Kidney (tissue), 14 donors: ENCODE measurements around the gene MPL. TPM values are rescaled to one million over a fixed set of nuclear protein-coding genes. Genes with fewer than 3 reads are reported as not detected.

Experiments used
- DNase-seq, 5 donors: peaks; one replicate each; pipeline ENCODE4 v3.0.0-alpha.2; 2013 to 2020
- FAIRE-seq: peaks from 2 replicates; lab custom pipeline; 2012; peaks lifted over from hg19 to GRCh38; lab: Jason Lieb, UNC
- H3K27ac ChIP-seq, 2 donors: one replicate each; pipeline ENCODE4 v1.7.0; 2013; ENCODE audit warnings: low read depth in 2 of 2, low read length in 2 of 2, inconsistent platforms in 1 of 2
- H3K27me3 ChIP-seq: one replicate; pipeline ENCODE4 v1.7.1; 2013; ENCODE audit warnings: low read length, inconsistent platforms; ENCODE audit not compliant: control insufficient read depth, insufficient read depth
- H3K36me3 ChIP-seq, 3 donors: one replicate each; pipeline versions ENCODE4 v1.7.0 to v1.7.1; 2013; ENCODE audit warnings: low read length in 3 of 3, control low read depth in 1 of 3, inconsistent platforms in 1 of 3; ENCODE audit not compliant: insufficient read depth in 3 of 3, control insufficient read depth in 2 of 3
- H3K4me1 ChIP-seq, 3 donors: one replicate each; pipeline versions ENCODE4 v1.7.0 to v1.7.1; 2013; ENCODE audit warnings: low read length in 3 of 3, inconsistent platforms in 1 of 3, low read depth in 1 of 3; ENCODE audit not compliant: control insufficient read depth in 2 of 3, insufficient read depth in 2 of 3
- H3K4me3 ChIP-seq, 3 donors: one replicate each; pipeline versions ENCODE4 v1.7.0 to v1.8.1; 2013; ENCODE audit warnings: low read length in 3 of 3, control low read depth in 1 of 3, inconsistent platforms in 1 of 3
- H3K9ac ChIP-seq, 3 donors: one replicate each; pipeline versions ENCODE4 v1.7.0 to v1.7.1; 2013; ENCODE audit warnings: low read length in 3 of 3, control low read depth in 1 of 3, inconsistent platforms in 1 of 3
- H3K9me3 ChIP-seq, 3 donors: one replicate each; pipeline versions ENCODE4 v1.7.0 to v1.7.1; 2013; ENCODE audit warnings: low read length in 3 of 3, control low read depth in 1 of 3, inconsistent platforms in 1 of 3; ENCODE audit not compliant: control insufficient read depth in 2 of 3, insufficient read depth in 1 of 3
- intact Hi-C: fragments of 100-400 bp; cut with DNase I; formaldehyde crosslinking; loops from one replicate; pipeline ENCODE4 v1.11.1; 2022
- polyA plus RNA-seq: library from polyadenylated mRNA; stranded (reverse); fragments of 350-450 nt; fragmentation: Illumina TruSeq; extraction: RNeasy Lipid Tissue Mini Kit (QIAGEN cat#74804); gene quantifications from one replicate; pipeline ENCODE4 v1.2.3, GENCODE V29; 2014; ENCODE audit warnings: low read depth, low replicate concordance; ENCODE audit not compliant: insufficient read depth
- total RNA-seq: library from RNA; stranded (reverse); fragmentation: NEBNext Ultra II Directional; extraction: Animal tissue kit (Norgen Biotek cat#: 25700); gene quantifications from one replicate; pipeline ENCODE4 v1.2.1, GENCODE V29; 2021
- TF ChIP-seq, protein P1 (sequence below): IDR thresholded peaks from 3 replicates; pipeline ENCODE4 v1.5.1; 2012; ENCODE audit warnings: mild to moderate bottlenecking, moderate library complexity, borderline replicate concordance; ENCODE audit not compliant: insufficient read depth; ENCODE audit errors: extremely low read depth
- donor health status: control.
- donor health status: control.
- donor health status: control.
- donor health status: control.
- donor health status: control.
- donor health status: DM: yes; HTN: yes; CAD: no.
- donor health status: Normal renal cell carcinoma (clear cell type).

The MPL gene
- total and polyA plus RNA-seq, 2 donors from 2014 or later, result 0.25 TPM; not detected in 1

DNA sequence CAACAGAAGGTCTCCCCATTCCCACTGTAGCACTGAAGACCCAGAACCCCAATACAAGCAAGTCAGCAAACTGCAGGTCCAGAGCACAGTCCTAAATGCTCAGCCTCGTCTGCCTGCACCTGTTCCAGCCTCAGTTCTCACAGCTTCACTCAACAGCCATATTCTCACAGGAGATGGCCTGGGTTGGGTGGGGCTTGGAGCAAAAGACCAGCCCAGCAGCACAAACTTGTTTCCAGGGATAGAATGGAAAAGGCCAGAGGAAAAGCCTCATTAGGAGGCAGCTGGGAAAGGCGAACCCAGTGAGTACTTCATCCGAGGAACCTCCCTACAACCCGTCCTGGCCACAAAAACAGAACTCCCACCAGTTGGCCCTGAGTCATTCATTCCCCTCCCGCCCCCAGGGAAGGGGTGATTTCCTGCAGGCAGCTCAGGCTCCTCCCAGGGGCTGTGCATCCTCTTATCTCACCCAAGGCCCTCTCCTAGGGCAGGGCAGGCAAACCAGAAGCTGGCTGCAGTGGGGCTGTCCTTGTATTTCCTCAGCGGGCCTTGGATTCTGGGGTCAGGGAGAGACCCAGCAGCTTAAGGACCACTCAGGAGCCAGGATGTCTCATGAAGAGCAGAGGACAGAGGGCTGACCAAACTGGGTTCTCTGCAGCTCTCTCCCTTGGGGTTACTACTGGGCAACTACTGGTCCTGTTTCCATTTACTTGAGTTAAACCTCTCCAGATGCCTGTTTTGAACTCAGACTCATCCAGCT lies 7.4 kb upstream of the MPL start:
- no peaks in the 10 kb centered on the region for H3K27me3 ChIP-seq
- no peaks in the 10 kb centered on the region for H3K4me1 ChIP-seq
- no peak overlapping the region for H3K27ac ChIP-seq
- no peak for FAIRE-seq
- TF ChIP-seq, protein P1, sequence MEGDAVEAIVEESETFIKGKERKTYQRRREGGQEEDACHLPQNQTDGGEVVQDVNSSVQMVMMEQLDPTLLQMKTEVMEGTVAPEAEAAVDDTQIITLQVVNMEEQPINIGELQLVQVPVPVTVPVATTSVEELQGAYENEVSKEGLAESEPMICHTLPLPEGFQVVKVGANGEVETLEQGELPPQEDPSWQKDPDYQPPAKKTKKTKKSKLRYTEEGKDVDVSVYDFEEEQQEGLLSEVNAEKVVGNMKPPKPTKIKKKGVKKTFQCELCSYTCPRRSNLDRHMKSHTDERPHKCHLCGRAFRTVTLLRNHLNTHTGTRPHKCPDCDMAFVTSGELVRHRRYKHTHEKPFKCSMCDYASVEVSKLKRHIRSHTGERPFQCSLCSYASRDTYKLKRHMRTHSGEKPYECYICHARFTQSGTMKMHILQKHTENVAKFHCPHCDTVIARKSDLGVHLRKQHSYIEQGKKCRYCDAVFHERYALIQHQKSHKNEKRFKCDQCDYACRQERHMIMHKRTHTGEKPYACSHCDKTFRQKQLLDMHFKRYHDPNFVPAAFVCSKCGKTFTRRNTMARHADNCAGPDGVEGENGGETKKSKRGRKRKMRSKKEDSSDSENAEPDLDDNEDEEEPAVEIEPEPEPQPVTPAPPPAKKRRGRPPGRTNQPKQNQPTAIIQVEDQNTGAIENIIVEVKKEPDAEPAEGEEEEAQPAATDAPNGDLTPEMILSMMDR, result no peak
- H3K4me3 ChIP-seq, result no peak overlapping the region
- intact Hi-C loops, result no loop called here
- no peak overlapping the region for H3K9ac ChIP-seq
- H3K9me3 ChIP-seq, result peaks cover 0 to 5% (median 0%) of the 10 kb centered on the region in 3 donors
- no peaks in the 10 kb centered on the region for H3K36me3 ChIP-seq
- DNase-seq, result peak in 2 of 5 donors; percentile 51 to 82

DNA sequence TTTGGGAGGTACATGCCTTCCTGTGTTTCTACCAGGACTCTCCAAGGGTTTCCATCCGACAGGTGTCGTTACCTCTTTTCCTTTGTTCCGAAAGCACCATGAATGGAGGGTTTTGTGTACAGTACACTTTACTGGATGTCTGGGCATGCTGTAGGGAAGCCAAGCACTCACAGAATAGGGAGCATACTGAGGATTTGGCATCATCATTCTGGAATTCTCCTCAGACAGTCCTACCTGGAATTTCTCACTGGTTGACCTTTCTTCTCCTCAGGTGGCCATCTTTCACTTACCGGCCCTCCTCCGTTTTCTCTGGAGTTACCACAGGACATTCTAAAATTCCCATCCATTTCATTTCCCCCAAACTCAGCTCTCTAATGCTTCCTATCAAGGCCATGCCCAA lies 5.9 kb upstream of the MPL start:
- intact Hi-C loops, result no loop called here
- Histone ChIP-seq H3K27me3 (no peaks in the 10 kb centered on the region), H3K9me3 (no peaks in the 10 kb centered on the region), H3K36me3 (no peaks in the 10 kb centered on the region), H3K9ac (no peak overlapping the region), H3K4me3 (no peak overlapping the region), H3K27ac (no peak overlapping the region), H3K4me1 (no peaks in the 10 kb centered on the region)
- no peak for DNase-seq
- TF ChIP-seq, protein P1, result no peak
- FAIRE-seq, result no peak

DNA sequence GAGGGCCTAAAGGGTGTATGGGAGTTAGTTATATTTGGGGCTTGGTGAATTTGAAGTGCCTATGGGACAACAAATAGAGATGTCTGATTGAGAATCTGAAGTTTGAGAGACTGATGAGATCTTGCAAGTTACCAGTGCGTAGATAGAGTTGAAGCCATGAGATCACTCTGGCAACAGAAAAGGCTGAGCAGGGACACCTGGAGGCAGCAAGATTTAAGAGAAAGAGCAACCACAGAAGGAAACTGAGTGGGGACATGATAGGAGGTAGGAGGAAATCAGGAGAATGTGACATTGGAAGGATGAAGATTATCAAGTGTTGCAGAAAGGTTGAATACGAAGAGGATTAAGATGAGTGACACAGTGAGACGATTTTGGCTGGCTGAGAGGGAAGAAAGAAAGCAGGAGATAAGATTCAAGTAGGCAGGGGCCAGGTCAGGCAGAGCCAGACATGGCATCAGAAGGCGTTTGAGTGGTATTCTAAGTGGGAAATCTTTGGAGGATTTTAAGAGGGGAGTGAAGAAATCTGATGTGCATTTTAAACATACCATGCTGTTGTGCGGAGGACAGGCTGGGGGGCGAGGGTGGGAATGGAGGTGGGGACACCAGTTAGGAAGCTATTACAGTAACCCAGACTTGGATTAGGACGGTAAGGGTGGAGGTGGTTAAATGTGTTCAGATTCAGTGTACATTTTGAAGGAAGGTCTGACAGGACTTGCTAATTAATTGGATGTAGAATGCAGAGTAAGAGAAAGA lies 3.0 kb upstream of the MPL start:
- TF ChIP-seq, protein P1, result no peak

More for the DNA sequence above, 3.0 kb upstream of the MPL start:
- intact Hi-C loops, result no loop called here
- Histone ChIP-seq H3K27ac (no peak overlapping the region), H3K9ac (no peak overlapping the region), H3K27me3 (no peaks in the 10 kb centered on the region), H3K36me3 (no peaks in the 10 kb centered on the region), H3K9me3 (no peaks in the 10 kb centered on the region), H3K4me3 (no peak overlapping the region), H3K4me1 (no peaks in the 10 kb centered on the region)
- no peak for DNase-seq
- no peak for FAIRE-seq
